K562 (cell line): ENCODE results near the gene EEF1A2. TPM values are rescaled to one million over a fixed set of nuclear protein-coding genes. Genes with fewer than 3 reads are reported as not detected.

Source experiments
- ATAC-seq: fragments of 200-7000 bp; cut with Tn5 transposase; 3 replicates; pipeline ENCODE4 v1.9.1; 2020; ENCODE audit warnings: moderate library complexity
- BruUV-seq: library from RNA; stranded (reverse); fragments of 400-500 nt; replicated peaks from 2 replicates; lab custom pipeline; 2021; lab: Mats Ljungman, UMichigan
- CTCF ChIA-PET: fragments of 300-600 bp; formaldehyde crosslinking; extraction: SDS; loops from one replicate; lab custom pipeline; 2021; ENCODE audit warnings: low intra/inter-chr PET ratio; lab: Yijun Ruan, JAX
- POLR2A ChIA-PET: fragments of 300-600, 350-650 bp; sonication (Branson Sonifier 250); formaldehyde crosslinking; extraction: SDS; loops from one replicate; lab custom pipeline; 2021; ENCODE audit warnings: antibody characterized with exemption, inconsistent platforms; lab: Yijun Ruan, JAX
- DNase-seq, 4 experiments: peaks; one replicate each; pipeline versions ENCODE4 v3.0.0 to v3.0.0-alpha.2; 2011 to 2018; ENCODE audit warnings: low spot score in 3 of 4, mixed read lengths in 3 of 4; ENCODE audit errors: extremely low read depth in 1 of 4
- FAIRE-seq: peaks from 2 replicates; lab custom pipeline; 2011; peaks lifted over from hg19 to GRCh38; lab: Jason Lieb, UNC
- H2AFZ ChIP-seq: 2 replicates; pipeline ENCODE4 v1.6.0; 2011; ENCODE audit warnings: low read depth, low read length, control low read depth, inconsistent platforms
- H3K27ac ChIP-seq: fragments of 200-600 bp; 3 replicates; pipeline ENCODE4 v1.8.0; 2011; ENCODE audit warnings: low read depth, mild to moderate bottlenecking, control low read depth, inconsistent platforms, low read length, moderate library complexity, mixed read lengths; ENCODE audit errors: extremely low read depth
- H3K27me3 ChIP-seq, 2 experiments: fragments of 300-600 bp in 1 of 2; 2 replicates in 1 of 2; 3 replicates in 1 of 2; pipeline versions ENCODE4 v1.6.0 to v1.8.0; 2011; ENCODE audit warnings: inconsistent platforms in 2 of 2, low read length in 2 of 2, mild to moderate bottlenecking in 1 of 2, mixed read lengths in 1 of 2, moderate library complexity in 1 of 2; ENCODE audit not compliant: control insufficient read depth in 2 of 2, insufficient read depth in 2 of 2
- H3K36me3 ChIP-seq: fragments of 300-600 bp; 3 replicates; pipeline ENCODE4 v1.8.0; 2011; ENCODE audit warnings: mild to moderate bottlenecking, low read length, inconsistent platforms; ENCODE audit not compliant: control insufficient read depth, insufficient read depth
- H3K4me1 ChIP-seq, 2 experiments: fragments of 200-600 bp in 1 of 2; replicated peaks in 1 of 2; 2 replicates in 1 of 2; 3 replicates in 1 of 2; pipeline versions ENCODE4 v1.5.1 to v1.8.0; 2011; ENCODE audit warnings: inconsistent platforms in 2 of 2, low read length in 2 of 2, mild to moderate bottlenecking in 1 of 2, mixed read lengths in 1 of 2, moderate library complexity in 1 of 2; ENCODE audit not compliant: control insufficient read depth in 2 of 2, insufficient read depth in 2 of 2
- H3K4me2 ChIP-seq: 2 replicates; pipeline ENCODE4 v1.6.1; 2011; ENCODE audit warnings: low read length, control low read depth, inconsistent platforms, mixed read lengths; ENCODE audit not compliant: insufficient read depth
- H3K4me3 ChIP-seq: fragments of 200-600 bp; sonication (generic), shearing (Covaris generic); 2 replicates; pipeline ENCODE4 v1.5.1; 2016; ENCODE audit warnings: control low read depth, inconsistent platforms
- H3K79me2 ChIP-seq: fragments of 200-600 bp; 3 replicates; pipeline ENCODE4 v1.8.0; 2011; ENCODE audit warnings: low read length, inconsistent platforms; ENCODE audit not compliant: control insufficient read depth, insufficient read depth
- H3K9ac ChIP-seq, 2 experiments: 2 replicates each; pipeline versions ENCODE4 v1.6.0 to v1.6.1; 2011; ENCODE audit warnings: low read depth in 2 of 2, low read length in 2 of 2, control low read depth in 1 of 2, inconsistent platforms in 1 of 2, mild to moderate bottlenecking in 1 of 2, mixed read lengths in 1 of 2; ENCODE audit not compliant: insufficient read depth in 1 of 2
- H3K9me1 ChIP-seq: one replicate; pipeline ENCODE4 v1.6.0; 2011; ENCODE audit warnings: inconsistent platforms, mild to moderate bottlenecking, low read length, moderate library complexity; ENCODE audit not compliant: control insufficient read depth, insufficient read depth
- H3K9me3 ChIP-seq: replicated peaks from 2 replicates; pipeline ENCODE4 v1.5.1; 2011; ENCODE audit warnings: low read depth, low read length, inconsistent platforms; ENCODE audit not compliant: control insufficient read depth, insufficient read depth
- H4K20me1 ChIP-seq: replicated peaks from 2 replicates; pipeline ENCODE4 v1.6.1; 2011; ENCODE audit warnings: low read length, inconsistent platforms, mixed read lengths; ENCODE audit not compliant: control insufficient read depth, insufficient read depth
- ELF2 ChIP-seq: fragments of 250-450 bp; sonication (Bioruptor Pico); IDR thresholded peaks from 2 replicates; pipeline ENCODE4 v1.5.0; 2021; ENCODE audit warnings: mild to moderate bottlenecking
- ETS1 ChIP-seq: conservative IDR thresholded peaks from 2 replicates; pipeline ENCODE4 v1.6.1; 2011; ENCODE audit warnings: low read depth, mild to moderate bottlenecking, low read length; ENCODE audit not compliant: control insufficient read depth
- JUN ChIP-seq, 2 experiments: sonication (generic) in 1 of 2; formaldehyde crosslinking in 1 of 2; IDR thresholded peaks; 2 replicates each; pipeline versions ENCODE4 v1.6.1 to v1.8.0; 2012 to 2022; ENCODE audit warnings: borderline replicate concordance in 2 of 2, mild to moderate bottlenecking in 2 of 2, improper control_type of control experiment in 1 of 2, low read depth in 1 of 2, low read length in 1 of 2, missing genetic modification reagents in 1 of 2
- MCM7 ChIP-seq, 2 experiments: fragments of 450-650 bp; IDR thresholded peaks; 2 replicates each; pipeline ENCODE4 v1.6.1; 2016 to 2018
- MLLT1 ChIP-seq, 2 experiments: fragments of 450-650 bp; IDR thresholded peaks; 2 replicates each; pipeline ENCODE4 v1.6.1; 2016
- MTF1 ChIP-seq: fragments of 250-450 bp; sonication (Bioruptor Pico); IDR thresholded peaks from 2 replicates; pipeline ENCODE4 v1.9.0; 2021; ENCODE audit warnings: moderate library complexity, mild to moderate bottlenecking, inconsistent platforms, borderline replicate concordance
- POLR3G ChIP-seq: IDR thresholded peaks from 2 replicates; pipeline ENCODE4 v1.6.1; 2011; ENCODE audit not compliant: insufficient read length, insufficient replicate concordance; ENCODE audit errors: extremely low read depth
- SNRNP70 ChIP-seq: fragments of 200-400 bp; formaldehyde crosslinking; optimal IDR thresholded peaks from 2 replicates; pipeline ENCODE3; 2017; ENCODE audit warnings: low read depth, low read length
- TFAP4 ChIP-seq: sonication (generic); formaldehyde crosslinking; IDR thresholded peaks from 2 replicates; pipeline ENCODE4 v1.8.0; 2022; ENCODE audit warnings: missing genetic modification reagents, mild to moderate bottlenecking, moderate library complexity, borderline replicate concordance
- TRIM24 ChIP-seq, 2 experiments: fragments of 450-650 bp; IDR thresholded peaks; 2 replicates each; pipeline ENCODE4 v1.6.1; 2016
- ZNF699 ChIP-seq: fragments of 250-450 bp; sonication (Bioruptor Pico); IDR thresholded peaks from 2 replicates; pipeline ENCODE4 v1.8.0; 2021; ENCODE audit warnings: mild to moderate bottlenecking, moderate library complexity; ENCODE audit not compliant: insufficient replicate concordance
- WGBS: fragments of 100-300 bp; shearing (Covaris generic); methylation state at CpG from one replicate; pipeline ENCODE4 v1.1.6; 2016; ENCODE audit warnings: low coverage, mixed read lengths; ENCODE audit not compliant: insufficient coverage; ENCODE audit errors: missing lambda C conversion rate; 5-methylcytosine and 5-hydroxymethylcytosine counted together
- in situ Hi-C: fragments of 300-500 bp; cut with MboI; formaldehyde crosslinking; loops from 4 replicates; pipeline ENCODE4 v1.15.0; 2018; ENCODE audit warnings: inconsistent platforms, mixed read lengths
- intact Hi-C: fragments of 100-400 bp; cut with micrococcal nuclease; formaldehyde crosslinking; loops from 2 replicates; pipeline ENCODE4 v1.14.2; 2022
- polyA plus RNA-seq, 8 experiments: library from polyadenylated mRNA; depleted of rRNA in 4 of 8; stranded (reverse) in 5 of 8; unstranded in 3 of 8; fragments of >200 nt; fragmentation: Nextera tagmentation in 2 of 8; fragmentation: Illumina TruSeq in 1 of 8; extraction: Ambion mirVana in 2 of 8; extraction: Trizol in 1 of 8; gene quantifications; 2 replicates each; pipeline versions ENCODE4 v1.2.1 to v1.2.3, GENCODE V29; 2011 to 2014; ENCODE audit warnings: inconsistent platforms in 1 of 8, missing spikeins in 1 of 8
- total RNA-seq, 7 experiments: library from RNA; depleted of rRNA in 6 of 7; stranded (reverse); fragments of >200 nt in 6 of 7; fragmentation: Illumina TruSeq in 2 of 7; extraction: Trizol in 2 of 7; gene quantifications; 2 replicates each; pipeline versions ENCODE4 v1.2.1 to v1.2.3, GENCODE V29; 2011 to 2021; ENCODE audit warnings: low replicate concordance in 1 of 7

Gene EEF1A2
- total and polyA plus RNA-seq, 9 of the 15 experiments (the other 6 are each of a cell fraction or from before 2014, with no cell fraction given): 0.04 to 29.6 (median 11.5) TPM

- TF ChIP-seq SNRNP70: no peak
- no peak for TF ChIP-seq MLLT1 (IDR thresholded peaks at IDR 0.05)
- no peak for TF ChIP-seq TRIM24 (IDR thresholded peaks at IDR 0.05)
- TF ChIP-seq TFAP4 (CRISPR knock-in tag): no peak
Observed at GRCh38 chr20:63500902-63501817, 2.3 kb upstream of the EEF1A2 start (continued).

GRCh38 chr20:63500151-63500901 is 1.4 kb upstream of the EEF1A2 start:
- FAIRE-seq (no peak), DNase-seq (no peak), ATAC-seq (no peak)
- in situ Hi-C loops (no loop called here), intact Hi-C loops (no loop called here)
- H3K4me3 ChIP-seq: no peak overlapping the region
- no peak overlapping the region for H3K4me2 ChIP-seq
- 0 out of 4 replicates have a peak overlapping the region, but pooled peaks of 1 of the 2 experiments have one; percentile 26 for H3K9ac ChIP-seq
- BruUV-seq: no TSS peak
- peaks cover 0 to 77% of the 10 kb centered on the region in 2 experiments; a peak in 3 of 5 replicates for H3K4me1 ChIP-seq
- H2AFZ ChIP-seq: no peak overlapping the region
- peaks cover 2% of the 10 kb centered on the region for H3K9me3 ChIP-seq
- WGBS: 64% methylated on average over 20 of the region's 24 CpGs
- no peaks in the 10 kb centered on the region for H3K9me1 ChIP-seq
- ChIA-PET POLR2A (no interaction called here), CTCF (no interaction called here)
- H4K20me1 ChIP-seq: peaks cover 9% of the 10 kb centered on the region; the same call in 1 of the 2 replicates
- H3K79me2 ChIP-seq: no peaks in the 10 kb centered on the region
- peaks cover 5 to 8% of the 10 kb centered on the region in 2 experiments; a peak in 3 of 5 replicates for H3K27me3 ChIP-seq
- H3K36me3 ChIP-seq: no peaks in the 10 kb centered on the region
- no peak overlapping the region for H3K27ac ChIP-seq
- no peak for TF ChIP-seq MLLT1 (IDR thresholded peaks at IDR 0.05)
- TF ChIP-seq POLR3G: no peak
- no peak for TF ChIP-seq JUN (IDR thresholded peaks at IDR 0.05; ENCODE audit: borderline replicate concordance, low read depth, low read length)
- no peak for TF ChIP-seq JUN (CRISPR knock-in tag; IDR thresholded peaks at IDR 0.05; ENCODE audit: borderline replicate concordance)
- no peak for TF ChIP-seq ELF2 (CRISPR knock-in tag)
- TF ChIP-seq ETS1: no peak
- no peak for TF ChIP-seq MCM7 (IDR thresholded peaks at IDR 0.05)
- no peak for TF ChIP-seq ZNF699
- no peak for TF ChIP-seq MTF1 (CRISPR knock-in tag)
